ENCODE data around the gene ZNF28. TPM values are rescaled to one million over a fixed set of nuclear protein-coding genes. Genes with fewer than 3 reads are reported as not detected.
"Not testable (repeated sequence)": the region's sequence is repeated elsewhere in the genome, so short reads cannot be mapped to it uniquely, and the experiment has no call there.

Gene ZNF28
- total and polyA plus RNA-seq, 2 donors from 2014 or later = 10.0 to 20.0 TPM

DNA sequence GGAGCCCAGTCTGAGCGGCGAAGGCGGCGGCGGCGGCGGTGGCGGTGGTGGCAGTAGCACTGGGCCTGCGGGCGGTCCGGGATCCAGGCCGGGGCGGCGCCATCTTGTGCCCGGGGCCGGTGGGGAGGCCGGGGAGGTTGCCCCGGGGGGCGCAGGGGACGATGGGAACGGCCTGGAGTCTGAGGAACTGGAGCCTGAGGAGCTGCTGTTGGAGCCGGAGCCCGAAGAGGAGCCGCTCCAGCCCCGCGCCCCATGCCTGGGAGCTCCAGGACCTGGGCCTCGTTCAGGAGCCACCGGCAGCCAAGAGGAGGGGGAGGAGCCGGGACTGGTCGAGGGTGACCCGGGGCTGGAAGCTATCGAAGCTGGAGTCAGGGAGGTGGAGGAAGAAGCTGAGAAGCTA, 11.6 kb downstream of the ZNF28 start:
- no peak overlapping the region for H3K9ac ChIP-seq (ENCODE audit: low read length in 3 of 3)
- no peak for FAIRE-seq
- no peaks in the 10 kb centered on the region for H3K4me1 ChIP-seq (ENCODE audit: control insufficient read depth in 2 of 3, insufficient read depth in 2 of 3, low read depth in 1 of 3, low read length in 3 of 3)
- intact Hi-C loops (cut with DNase I) = no loop called here
- H3K27me3 ChIP-seq (ENCODE audit: control insufficient read depth, insufficient read depth, low read length) = no peaks in the 10 kb centered on the region
- DNase-seq = no peak
- H3K27ac ChIP-seq (ENCODE audit: low read depth in 2 of 2, low read length in 2 of 2) = no peak overlapping the region
- TF ChIP-seq, protein P1, sequence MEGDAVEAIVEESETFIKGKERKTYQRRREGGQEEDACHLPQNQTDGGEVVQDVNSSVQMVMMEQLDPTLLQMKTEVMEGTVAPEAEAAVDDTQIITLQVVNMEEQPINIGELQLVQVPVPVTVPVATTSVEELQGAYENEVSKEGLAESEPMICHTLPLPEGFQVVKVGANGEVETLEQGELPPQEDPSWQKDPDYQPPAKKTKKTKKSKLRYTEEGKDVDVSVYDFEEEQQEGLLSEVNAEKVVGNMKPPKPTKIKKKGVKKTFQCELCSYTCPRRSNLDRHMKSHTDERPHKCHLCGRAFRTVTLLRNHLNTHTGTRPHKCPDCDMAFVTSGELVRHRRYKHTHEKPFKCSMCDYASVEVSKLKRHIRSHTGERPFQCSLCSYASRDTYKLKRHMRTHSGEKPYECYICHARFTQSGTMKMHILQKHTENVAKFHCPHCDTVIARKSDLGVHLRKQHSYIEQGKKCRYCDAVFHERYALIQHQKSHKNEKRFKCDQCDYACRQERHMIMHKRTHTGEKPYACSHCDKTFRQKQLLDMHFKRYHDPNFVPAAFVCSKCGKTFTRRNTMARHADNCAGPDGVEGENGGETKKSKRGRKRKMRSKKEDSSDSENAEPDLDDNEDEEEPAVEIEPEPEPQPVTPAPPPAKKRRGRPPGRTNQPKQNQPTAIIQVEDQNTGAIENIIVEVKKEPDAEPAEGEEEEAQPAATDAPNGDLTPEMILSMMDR (IDR thresholded peaks at IDR 0.05; ENCODE audit: borderline replicate concordance, extremely low read depth, insufficient read depth) = no peak
- H3K4me3 ChIP-seq (ENCODE audit: low read length in 3 of 3) = no peak overlapping the region
- H3K36me3 ChIP-seq (ENCODE audit: control insufficient read depth in 2 of 3, insufficient read depth in 3 of 3, low read length in 3 of 3) = peaks cover 0 to 8% (median 0%) of the 10 kb centered on the region in 3 donors
- no peaks in the 10 kb centered on the region for H3K9me3 ChIP-seq (ENCODE audit: control insufficient read depth in 2 of 3, insufficient read depth in 1 of 3, low read length in 3 of 3)

DNA sequence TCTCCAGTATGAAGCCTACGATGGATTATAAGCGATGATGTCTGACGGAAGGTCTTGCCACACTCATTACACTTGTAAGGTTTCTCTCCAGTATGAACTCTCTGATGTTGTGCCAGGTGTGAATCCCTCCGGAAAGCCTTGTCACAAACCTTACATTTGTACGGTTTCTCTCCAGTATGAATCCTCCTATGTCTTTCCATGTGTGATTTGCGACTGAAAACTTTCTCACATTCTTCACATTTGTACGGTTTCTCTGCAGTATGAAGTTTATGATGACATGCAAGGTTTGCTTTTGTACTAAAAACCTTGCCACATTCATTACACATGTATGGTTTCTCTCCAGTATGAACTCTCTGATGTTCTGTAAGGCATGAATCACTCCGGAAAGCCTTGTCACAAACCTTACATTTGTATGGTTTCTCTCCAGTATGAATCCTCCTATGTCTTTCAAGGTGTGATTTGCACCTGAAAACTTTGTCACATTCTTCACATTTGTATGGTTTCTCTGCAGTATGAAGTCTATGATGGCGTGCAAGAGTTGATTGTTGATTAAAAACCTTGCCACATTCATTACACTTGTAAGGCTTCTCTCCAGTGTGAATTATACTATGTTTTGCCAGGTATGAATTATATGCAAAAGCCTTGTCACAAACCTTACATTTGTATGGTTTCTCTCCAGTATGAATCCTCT, 21.3 kb downstream of the ZNF28 start:
- FAIRE-seq; H3K9ac ChIP-seq (ENCODE audit: low read length in 3 of 3); H3K27me3 ChIP-seq (ENCODE audit: control insufficient read depth, insufficient read depth, low read length); H3K4me3 ChIP-seq (ENCODE audit: low read length in 3 of 3); intact Hi-C loops (cut with DNase I); H3K27ac ChIP-seq (ENCODE audit: low read depth in 2 of 2, low read length in 2 of 2); H3K4me1 ChIP-seq (ENCODE audit: control insufficient read depth in 2 of 3, insufficient read depth in 2 of 3, low read depth in 1 of 3, low read length in 3 of 3); DNase-seq: not testable (repeated sequence)
- Histone ChIP-seq H3K36me3 (ENCODE audit: control insufficient read depth in 2 of 3, insufficient read depth in 3 of 3, low read length in 3 of 3) (peaks cover 10 to 16% (median 13%) of the 10 kb centered on the region in 3 donors), H3K9me3 (ENCODE audit: control insufficient read depth in 2 of 3, insufficient read depth in 1 of 3, low read length in 3 of 3) (peaks cover 10 to 56% (median 27%) of the 10 kb centered on the region in 3 donors)

DNA sequence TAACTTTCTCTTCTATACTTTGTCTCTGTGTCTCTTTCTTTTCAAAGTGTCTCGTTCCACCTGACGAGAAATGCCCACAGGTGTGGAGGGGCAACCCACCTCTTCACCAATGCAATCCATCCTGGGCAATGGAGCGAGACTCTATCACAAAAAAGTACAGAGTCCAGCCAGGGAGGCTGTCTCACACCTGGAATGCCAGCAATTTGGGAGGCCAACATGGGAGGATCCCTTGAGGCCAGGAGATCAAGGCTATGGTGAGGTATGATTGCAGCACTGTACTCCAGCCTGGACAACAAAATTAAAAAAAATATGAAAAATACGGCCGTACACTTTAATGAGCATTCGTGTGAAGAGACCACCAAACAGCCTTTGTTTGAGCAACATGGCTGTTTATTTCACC, 32.0 kb downstream of the ZNF28 start:
- no peak overlapping the region for H3K4me3 ChIP-seq (ENCODE audit: low read length in 3 of 3)
- DNase-seq (no peak), FAIRE-seq (no peak)
- intact Hi-C loops (cut with DNase I) = no loop called here
- H3K4me1 ChIP-seq (ENCODE audit: control insufficient read depth in 2 of 3, insufficient read depth in 2 of 3, low read depth in 1 of 3, low read length in 3 of 3) = peaks cover 0 to 2% (median 0%) of the 10 kb centered on the region in 3 donors
- H3K9ac ChIP-seq (ENCODE audit: low read length in 3 of 3) = no peak overlapping the region
- H3K9me3 ChIP-seq (ENCODE audit: control insufficient read depth in 2 of 3, insufficient read depth in 1 of 3, low read length in 3 of 3) = peaks cover 0 to 3% (median 0%) of the 10 kb centered on the region in 3 donors
- H3K27ac ChIP-seq (ENCODE audit: low read depth in 2 of 2, low read length in 2 of 2) = no peak overlapping the region
- TF ChIP-seq, protein P1 (IDR thresholded peaks at IDR 0.05; ENCODE audit: borderline replicate concordance, extremely low read depth, insufficient read depth) = no peak
- H3K36me3 ChIP-seq (ENCODE audit: control insufficient read depth in 2 of 3, insufficient read depth in 3 of 3, low read length in 3 of 3) = no peaks in the 10 kb centered on the region
- no peaks in the 10 kb centered on the region for H3K27me3 ChIP-seq (ENCODE audit: control insufficient read depth, insufficient read depth, low read length)

DNA sequence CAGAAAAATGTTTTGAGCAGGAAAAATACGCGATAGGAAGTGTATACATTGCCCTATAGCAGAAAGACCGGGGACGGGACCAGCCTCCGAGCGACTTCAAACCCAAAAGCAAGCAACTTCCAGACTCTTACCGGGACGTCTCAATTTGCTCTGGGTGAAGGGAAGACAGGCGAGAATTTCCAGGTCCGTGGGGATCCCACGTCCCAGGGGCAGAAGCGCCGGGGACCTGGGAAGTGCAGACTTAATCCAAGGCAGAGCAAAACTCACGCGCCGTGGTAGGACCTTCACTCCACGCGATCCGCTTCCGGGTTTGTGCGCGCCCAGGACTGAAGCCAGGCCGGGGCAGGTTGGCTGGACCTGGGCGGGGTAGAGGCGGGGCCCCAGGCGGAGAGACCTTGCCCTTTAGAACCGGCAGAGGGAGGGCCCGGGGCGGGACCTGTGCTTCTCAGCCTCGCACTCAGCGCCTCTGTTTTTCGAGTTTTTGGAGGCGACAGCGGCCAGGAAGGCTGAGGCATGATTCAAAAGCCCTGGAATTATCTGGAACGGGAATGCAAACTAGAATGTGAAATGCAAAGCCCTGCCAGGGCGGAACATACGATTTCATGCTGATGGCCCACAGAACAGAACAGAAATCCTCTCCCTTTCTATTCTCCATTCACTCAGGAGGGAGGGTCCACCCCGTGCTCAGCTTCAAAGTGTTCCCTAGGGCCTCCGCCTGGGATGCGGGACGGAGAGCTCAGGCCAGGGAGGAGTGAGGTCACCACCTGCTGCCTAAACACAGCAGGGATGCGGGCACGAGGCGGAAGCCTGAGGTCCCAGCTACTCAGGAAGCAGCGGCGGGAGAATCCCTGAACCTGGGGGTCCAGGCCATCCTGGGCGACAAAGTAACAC, 34.7 kb downstream of the ZNF28 start, which contains the start of gene ZNF600:
TSS of gene ZNF600 (minus strand) at position 328 of the 891 bp plus-strand sequence. CDS start 7,903 bp downstream, outside the sequence.
- H3K9me3 ChIP-seq (ENCODE audit: control insufficient read depth in 2 of 3, insufficient read depth in 1 of 3, low read length in 3 of 3); H3K36me3 ChIP-seq (ENCODE audit: control insufficient read depth in 2 of 3, insufficient read depth in 3 of 3, low read length in 3 of 3); H3K4me1 ChIP-seq (ENCODE audit: control insufficient read depth in 2 of 3, insufficient read depth in 2 of 3, low read depth in 1 of 3, low read length in 3 of 3); intact Hi-C loops (cut with DNase I); H3K27me3 ChIP-seq (ENCODE audit: control insufficient read depth, insufficient read depth, low read length); FAIRE-seq: not testable (repeated sequence)
- peak; percentile 71 to 96 (median 78) for DNase-seq
- Histone ChIP-seq H3K27ac (ENCODE audit: low read depth in 2 of 2, low read length in 2 of 2) (peak within 1 kb of the TSS in 1 of 2 donors; percentile 6), H3K9ac (ENCODE audit: low read length in 3 of 3) (peak within 1 kb of the TSS in 2 of 3 donors; percentile 33 to 67), H3K4me3 (ENCODE audit: low read length in 3 of 3) (peak within 1 kb of the TSS; percentile 69 to 82 (median 75))
